HCT116 (cell line): Measurements from ENCODE around the gene TAF4. TPM values are rescaled to one million over a fixed set of nuclear protein-coding genes. Genes with fewer than 3 reads are reported as not detected.

Experiments
- ATAC-seq: fragments of 200-7000 bp; cut with Tn5 transposase; 2 replicates; pipeline ENCODE4 v1.9.1; 2020; ENCODE audit warnings: mild to moderate bottlenecking, moderate library complexity
- BruUV-seq: library from RNA; stranded (reverse); fragments of 400-500 nt; replicated peaks from 2 replicates; lab custom pipeline; 2021; lab: Mats Ljungman, UMichigan
- CTCF ChIA-PET: fragments of 300-600 bp; sonication (Branson Sonifier 250); formaldehyde crosslinking; loops from one replicate; lab custom pipeline; 2021; ENCODE audit warnings: antibody characterized with exemption; lab: Charles Lee
- POLR2A ChIA-PET: fragments of 300-600, 350-600 bp; sonication (Branson Sonifier 250); formaldehyde crosslinking; loops from one replicate; lab custom pipeline; 2021; ENCODE audit warnings: antibody characterized with exemption; lab: Charles Lee
- RAD21 ChIA-PET, 2 experiments: fragments of 300-600 bp; sonication (Branson Sonifier 250); formaldehyde crosslinking; loops; one replicate each; lab custom pipeline; 2023; ENCODE audit warnings: low total read pairs in 2 of 2; ENCODE audit not compliant: uncharacterized antibody in 2 of 2, unreplicated experiment in 2 of 2, low non-redundant PET in 1 of 2; lab: Charles Lee
- DNase-seq: peaks from one replicate; pipeline ENCODE4 v3.0.0-alpha.2; 2010; ENCODE audit warnings: low read depth, low spot score
- H2AFZ ChIP-seq: fragments of 200-600 bp; shearing (Covaris generic), sonication (generic); 2 replicates; pipeline ENCODE4 v1.6.1; 2017; ENCODE audit warnings: low read depth, mixed run types, mixed read lengths, antibody characterized with exemption, low read length; ENCODE audit not compliant: poor library complexity, severe bottlenecking
- H3K27ac ChIP-seq: 2 replicates; pipeline ENCODE4 v1.5.1; 2012; ENCODE audit warnings: low read depth, low read length
- H3K27me3 ChIP-seq: fragments of 200-600 bp; sonication (generic); 2 replicates; pipeline ENCODE4 v1.6.1; 2016; ENCODE audit warnings: mixed run types, low read length, mixed read lengths; ENCODE audit not compliant: insufficient read depth
- H3K36me3 ChIP-seq, 2 experiments: fragments of 200-500 bp in 1 of 2; fragments of 200-600 bp in 1 of 2; sonication (Bioruptor generic) in 1 of 2; sonication (generic) in 1 of 2; 2 replicates each; pipeline versions ENCODE4 v1.5.1 to v1.6.1; 2014 to 2016; ENCODE audit warnings: low read length in 2 of 2, inconsistent platforms in 1 of 2, mixed read lengths in 1 of 2, mixed run types in 1 of 2; ENCODE audit not compliant: insufficient read depth in 2 of 2, control insufficient read depth in 1 of 2
- H3K4me1 ChIP-seq, 2 experiments: fragments of 200-600 bp in 1 of 2; sonication (generic) in 1 of 2; 2 replicates each; pipeline versions ENCODE4 v1.5.1 to v1.6.1; 2012 to 2017; ENCODE audit warnings: low read length in 2 of 2, inconsistent platforms in 1 of 2, mild to moderate bottlenecking in 1 of 2, mixed read lengths in 1 of 2, mixed run types in 1 of 2, moderate library complexity in 1 of 2; ENCODE audit not compliant: insufficient read depth in 2 of 2, control insufficient read depth in 1 of 2
- H3K4me2 ChIP-seq: fragments of 200-600 bp; sonication (generic); 2 replicates; pipeline ENCODE4 v1.6.1; 2017; ENCODE audit warnings: mixed run types, low read length, mixed read lengths
- H3K4me3 ChIP-seq, 2 experiments: fragments of 200-600 bp in 1 of 2; sonication (generic) in 1 of 2; replicated peaks in 1 of 2; 2 replicates each; pipeline ENCODE4 v1.5.1; 2011 to 2016; ENCODE audit warnings: low read length in 2 of 2, control low read depth in 1 of 2, low read depth in 1 of 2, mild to moderate bottlenecking in 1 of 2, mixed read lengths in 1 of 2, mixed run types in 1 of 2
- H3K79me2 ChIP-seq: fragments of 200-600 bp; sonication (generic); 2 replicates; pipeline ENCODE4 v1.6.1; 2017; ENCODE audit warnings: mild to moderate bottlenecking, mixed run types, low read length, moderate library complexity, mixed read lengths; ENCODE audit not compliant: insufficient read depth
- H3K9ac ChIP-seq: fragments of 200-600 bp; sonication (generic); 2 replicates; pipeline ENCODE4 v1.6.1; 2016; ENCODE audit warnings: low read length, mixed read lengths
- H3K9me2 ChIP-seq: fragments of 200-600 bp; sonication (generic), shearing (Covaris generic); 2 replicates; pipeline ENCODE4 v1.6.1; 2017; ENCODE audit warnings: mixed run types, mild to moderate bottlenecking, moderate library complexity; ENCODE audit not compliant: insufficient read depth
- H3K9me3 ChIP-seq, 2 experiments: fragments of 200-500 bp in 1 of 2; fragments of 200-600 bp in 1 of 2; sonication (Bioruptor generic) in 1 of 2; sonication (generic) in 1 of 2; 2 replicates each; pipeline ENCODE4 v1.6.1; 2014 to 2017; ENCODE audit warnings: low read length in 2 of 2, mixed read lengths in 2 of 2, inconsistent platforms in 1 of 2, low read depth in 1 of 2, mild to moderate bottlenecking in 1 of 2, mixed run types in 1 of 2, moderate library complexity in 1 of 2; ENCODE audit not compliant: control insufficient read depth in 1 of 2, insufficient read depth in 1 of 2
- H4K20me1 ChIP-seq: fragments of 200-600 bp; sonication (generic), shearing (Covaris generic); 2 replicates; pipeline ENCODE4 v1.6.1; 2017; ENCODE audit warnings: mixed run types, mild to moderate bottlenecking, moderate library complexity; ENCODE audit not compliant: insufficient read depth
- EZH2phosphoT487 ChIP-seq: fragments of 200-600 bp; IDR thresholded peaks from 2 replicates; pipeline ENCODE4 v1.6.1; 2018; ENCODE audit warnings: antibody characterized with exemption, borderline replicate concordance
- RAD21 ChIP-seq: IDR thresholded peaks from 2 replicates; pipeline ENCODE4 v1.6.1; 2012; ENCODE audit warnings: low read depth, mild to moderate bottlenecking
- SP1 ChIP-seq: IDR thresholded peaks from 2 replicates; pipeline ENCODE4 v1.6.1; 2012; ENCODE audit warnings: low read depth
- YY1 ChIP-seq: IDR thresholded peaks from 2 replicates; pipeline ENCODE4 v1.6.1; 2011; ENCODE audit warnings: low read length, low read depth, moderate library complexity, mild to moderate bottlenecking; ENCODE audit not compliant: insufficient replicate concordance; ENCODE audit errors: extremely low read depth
- ZNF274 ChIP-seq: fragments of 200-500 bp; sonication (Bioruptor generic); IDR thresholded peaks from 2 replicates; pipeline ENCODE4 v1.6.1; 2014; ENCODE audit warnings: mild to moderate bottlenecking, low read depth, low read length, inconsistent platforms
- intact Hi-C: fragments of 100-400 bp; cut with micrococcal nuclease; formaldehyde crosslinking; loops from 2 replicates; pipeline ENCODE4 v1.10.0; 2022
- total RNA-seq: library from RNA; stranded (reverse); gene quantifications from one replicate; pipeline ENCODE4 v1.2.1, GENCODE V29; 2021; ENCODE audit not compliant: unreplicated experiment
- TF ChIP-seq, protein P1 (sequence below), 3 experiments: fragments of 200-600 bp in 1 of 3; sonication (generic) in 1 of 3; IDR thresholded peaks in 2 of 3; conservative IDR thresholded peaks in 1 of 3; 2 replicates each; pipeline ENCODE4 v1.5.1; 2012 to 2017; ENCODE audit warnings: low read depth in 2 of 3, low read length in 2 of 3, antibody characterized with exemption in 1 of 3, borderline replicate concordance in 1 of 3, control low read depth in 1 of 3, mild to moderate bottlenecking in 1 of 3, mixed read lengths in 1 of 3, mixed run types in 1 of 3, moderate library complexity in 1 of 3; ENCODE audit not compliant: insufficient read depth in 1 of 3
- TF ChIP-seq, protein P2 (sequence below): IDR thresholded peaks from 2 replicates; pipeline ENCODE4 v1.6.1; 2011; ENCODE audit warnings: mild to moderate bottlenecking, low read length, moderate library complexity; ENCODE audit not compliant: insufficient replicate concordance; ENCODE audit errors: extremely low read depth
- TF ChIP-seq, protein P3 (sequence below): IDR thresholded peaks from 2 replicates; pipeline ENCODE4 v1.6.1; 2012; ENCODE audit warnings: low read depth

Gene TAF4
- total RNA-seq, 1 experiment from 2014 or later = 26.8 TPM

DNA sequence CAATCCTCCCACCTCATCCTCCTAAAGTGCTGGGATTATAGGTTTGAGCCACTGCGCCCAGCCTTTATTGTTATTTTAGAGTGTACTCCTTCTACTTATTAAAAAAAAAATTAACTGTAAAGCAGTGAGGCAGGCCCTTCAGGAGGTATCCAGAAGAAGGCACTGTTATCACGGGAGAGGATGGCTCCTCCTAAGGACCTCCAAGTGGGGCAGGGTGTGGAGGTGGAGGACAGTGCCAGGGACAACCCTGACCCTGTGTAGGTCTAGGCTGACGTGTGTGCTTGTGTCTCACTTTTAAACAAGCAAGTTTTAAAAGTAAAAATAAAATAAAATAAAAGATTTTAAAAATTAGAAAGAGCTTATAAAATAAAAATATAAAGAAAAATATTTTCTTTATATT lies 23.7 kb upstream of the TAF4 start:
- TF ChIP-seq, protein P1, sequence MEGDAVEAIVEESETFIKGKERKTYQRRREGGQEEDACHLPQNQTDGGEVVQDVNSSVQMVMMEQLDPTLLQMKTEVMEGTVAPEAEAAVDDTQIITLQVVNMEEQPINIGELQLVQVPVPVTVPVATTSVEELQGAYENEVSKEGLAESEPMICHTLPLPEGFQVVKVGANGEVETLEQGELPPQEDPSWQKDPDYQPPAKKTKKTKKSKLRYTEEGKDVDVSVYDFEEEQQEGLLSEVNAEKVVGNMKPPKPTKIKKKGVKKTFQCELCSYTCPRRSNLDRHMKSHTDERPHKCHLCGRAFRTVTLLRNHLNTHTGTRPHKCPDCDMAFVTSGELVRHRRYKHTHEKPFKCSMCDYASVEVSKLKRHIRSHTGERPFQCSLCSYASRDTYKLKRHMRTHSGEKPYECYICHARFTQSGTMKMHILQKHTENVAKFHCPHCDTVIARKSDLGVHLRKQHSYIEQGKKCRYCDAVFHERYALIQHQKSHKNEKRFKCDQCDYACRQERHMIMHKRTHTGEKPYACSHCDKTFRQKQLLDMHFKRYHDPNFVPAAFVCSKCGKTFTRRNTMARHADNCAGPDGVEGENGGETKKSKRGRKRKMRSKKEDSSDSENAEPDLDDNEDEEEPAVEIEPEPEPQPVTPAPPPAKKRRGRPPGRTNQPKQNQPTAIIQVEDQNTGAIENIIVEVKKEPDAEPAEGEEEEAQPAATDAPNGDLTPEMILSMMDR (IDR thresholded peaks at IDR 0.05 in 2 of 3, conservative IDR thresholded peaks at IDR 0.05 in 1 of 3; ENCODE audit: borderline replicate concordance in 1 of 3, insufficient read depth in 1 of 3, low read depth in 2 of 3, low read length in 2 of 3) = no peak
- TF ChIP-seq RAD21 = peak; percentile 19; the same call in 1 of the 2 replicates
- TF ChIP-seq, all 23 proteins: peak for 1
- H3K27me3 ChIP-seq = peaks cover 4% of the 10 kb centered on the region; the same call in 1 of the 2 replicates
- no peak for DNase-seq
- no peaks in the 10 kb centered on the region for H3K9me2 ChIP-seq
- H3K4me2 ChIP-seq = no peak overlapping the region
- ATAC-seq = no peak
- H3K9ac ChIP-seq = no peak overlapping the region
- ChIA-PET POLR2A (interaction anchor here (1.6 kb wide), 1 partner anchor 23 kb away, joined by 7 read pairs; the partner anchor contains the start of gene TAF4), RAD21 (no interaction called here), CTCF (no interaction called here)
- no peak overlapping the region for H3K27ac ChIP-seq
- BruUV-seq = no TSS peak
- no peaks in the 10 kb centered on the region for H3K79me2 ChIP-seq
- intact Hi-C loops = no loop called here
- no peak overlapping the region for H3K4me3 ChIP-seq
- no peaks in the 10 kb centered on the region for H4K20me1 ChIP-seq
- H3K4me1 ChIP-seq = peaks cover 5 to 13% of the 10 kb centered on the region in 2 experiments; a peak in 3 of 4 replicates
- no peaks in the 10 kb centered on the region for H3K36me3 ChIP-seq
- no peaks in the 10 kb centered on the region for H3K9me3 ChIP-seq
- H2AFZ ChIP-seq = no peak overlapping the region

DNA sequence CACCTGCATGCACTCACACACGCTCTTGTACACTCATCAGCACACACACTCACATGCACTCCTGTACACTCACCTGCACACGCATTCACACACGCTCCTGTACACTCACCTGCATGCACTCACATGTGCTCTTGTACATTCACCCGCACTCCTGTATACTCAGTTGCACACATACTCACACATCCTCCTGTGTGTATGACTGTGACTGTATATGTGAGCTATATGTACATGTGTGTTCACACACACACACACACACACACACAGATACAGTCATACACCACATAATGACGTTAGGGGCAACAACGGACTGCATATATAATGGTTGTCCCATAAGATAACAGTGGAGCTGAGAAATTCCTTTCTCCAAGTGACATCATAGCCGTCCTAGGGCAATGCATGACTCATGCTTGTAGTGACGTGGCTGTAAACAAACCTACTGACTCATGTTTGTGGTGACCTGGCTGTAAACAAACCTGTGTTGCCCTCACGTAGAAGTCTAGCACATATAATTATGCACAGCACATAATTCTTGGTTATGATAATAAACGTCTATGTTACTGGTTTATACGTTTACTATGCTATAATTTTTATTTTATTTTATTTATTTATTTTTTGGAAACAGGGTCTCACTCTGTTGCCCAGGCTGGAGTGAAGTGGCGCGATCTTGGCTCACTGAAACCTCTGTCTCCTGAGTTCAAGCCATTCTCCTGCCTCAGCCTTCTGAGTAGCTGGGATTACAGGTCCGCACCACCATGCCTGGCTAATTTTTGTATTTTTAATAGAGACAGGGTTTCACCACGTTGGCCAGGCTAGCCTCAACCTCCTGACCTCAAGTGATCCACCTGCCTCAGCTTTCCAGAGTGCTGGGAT lies 22.8 kb upstream of the TAF4 start:
- Histone ChIP-seq H3K4me2 (peak overlapping the region; percentile 64), H3K9me3 (no peaks in the 10 kb centered on the region), H2AFZ (no peak overlapping the region), H3K27ac (no peak overlapping the region), H3K79me2 (no peaks in the 10 kb centered on the region), H3K4me3 (no peak overlapping the region), H3K9ac (no peak overlapping the region), H3K4me1 (peaks cover 5 to 13% of the 10 kb centered on the region in 2 experiments; a peak in 3 of 4 replicates), H3K36me3 (no peaks in the 10 kb centered on the region), H3K27me3 (peaks cover 4% of the 10 kb centered on the region; the same call in 1 of the 2 replicates), H4K20me1 (no peaks in the 10 kb centered on the region), H3K9me2 (no peaks in the 10 kb centered on the region)
- ChIA-PET CTCF (no interaction called here), POLR2A (interaction anchor here (1.6 kb wide), 1 partner anchor 22 kb away, joined by 7 read pairs; the partner anchor contains the start of gene TAF4), RAD21 (interaction anchor here in 1 of 2 experiments (0.5 kb wide), 1 partner anchor 32 kb away, joined by 3 read pairs; no protein-coding TSS in a partner anchor)
- DNase-seq (peak; percentile 86), ATAC-seq (peak; percentile 94)
- intact Hi-C loops = no loop called here
- no TSS peak for BruUV-seq
- TF ChIP-seq, protein P2, sequence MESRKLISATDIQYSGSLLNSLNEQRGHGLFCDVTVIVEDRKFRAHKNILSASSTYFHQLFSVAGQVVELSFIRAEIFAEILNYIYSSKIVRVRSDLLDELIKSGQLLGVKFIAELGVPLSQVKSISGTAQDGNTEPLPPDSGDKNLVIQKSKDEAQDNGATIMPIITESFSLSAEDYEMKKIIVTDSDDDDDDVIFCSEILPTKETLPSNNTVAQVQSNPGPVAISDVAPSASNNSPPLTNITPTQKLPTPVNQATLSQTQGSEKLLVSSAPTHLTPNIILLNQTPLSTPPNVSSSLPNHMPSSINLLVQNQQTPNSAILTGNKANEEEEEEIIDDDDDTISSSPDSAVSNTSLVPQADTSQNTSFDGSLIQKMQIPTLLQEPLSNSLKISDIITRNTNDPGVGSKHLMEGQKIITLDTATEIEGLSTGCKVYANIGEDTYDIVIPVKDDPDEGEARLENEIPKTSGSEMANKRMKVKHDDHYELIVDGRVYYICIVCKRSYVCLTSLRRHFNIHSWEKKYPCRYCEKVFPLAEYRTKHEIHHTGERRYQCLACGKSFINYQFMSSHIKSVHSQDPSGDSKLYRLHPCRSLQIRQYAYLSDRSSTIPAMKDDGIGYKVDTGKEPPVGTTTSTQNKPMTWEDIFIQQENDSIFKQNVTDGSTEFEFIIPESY = no peak
- TF ChIP-seq, protein P3, sequence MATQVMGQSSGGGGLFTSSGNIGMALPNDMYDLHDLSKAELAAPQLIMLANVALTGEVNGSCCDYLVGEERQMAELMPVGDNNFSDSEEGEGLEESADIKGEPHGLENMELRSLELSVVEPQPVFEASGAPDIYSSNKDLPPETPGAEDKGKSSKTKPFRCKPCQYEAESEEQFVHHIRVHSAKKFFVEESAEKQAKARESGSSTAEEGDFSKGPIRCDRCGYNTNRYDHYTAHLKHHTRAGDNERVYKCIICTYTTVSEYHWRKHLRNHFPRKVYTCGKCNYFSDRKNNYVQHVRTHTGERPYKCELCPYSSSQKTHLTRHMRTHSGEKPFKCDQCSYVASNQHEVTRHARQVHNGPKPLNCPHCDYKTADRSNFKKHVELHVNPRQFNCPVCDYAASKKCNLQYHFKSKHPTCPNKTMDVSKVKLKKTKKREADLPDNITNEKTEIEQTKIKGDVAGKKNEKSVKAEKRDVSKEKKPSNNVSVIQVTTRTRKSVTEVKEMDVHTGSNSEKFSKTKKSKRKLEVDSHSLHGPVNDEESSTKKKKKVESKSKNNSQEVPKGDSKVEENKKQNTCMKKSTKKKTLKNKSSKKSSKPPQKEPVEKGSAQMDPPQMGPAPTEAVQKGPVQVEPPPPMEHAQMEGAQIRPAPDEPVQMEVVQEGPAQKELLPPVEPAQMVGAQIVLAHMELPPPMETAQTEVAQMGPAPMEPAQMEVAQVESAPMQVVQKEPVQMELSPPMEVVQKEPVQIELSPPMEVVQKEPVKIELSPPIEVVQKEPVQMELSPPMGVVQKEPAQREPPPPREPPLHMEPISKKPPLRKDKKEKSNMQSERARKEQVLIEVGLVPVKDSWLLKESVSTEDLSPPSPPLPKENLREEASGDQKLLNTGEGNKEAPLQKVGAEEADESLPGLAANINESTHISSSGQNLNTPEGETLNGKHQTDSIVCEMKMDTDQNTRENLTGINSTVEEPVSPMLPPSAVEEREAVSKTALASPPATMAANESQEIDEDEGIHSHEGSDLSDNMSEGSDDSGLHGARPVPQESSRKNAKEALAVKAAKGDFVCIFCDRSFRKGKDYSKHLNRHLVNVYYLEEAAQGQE = no peak
- TF ChIP-seq YY1 (no peak), SP1 (peak; percentile 62), EZH2phosphoT487 (no peak), ZNF274 (no peak)
